NB4 (cell line): Measurements from ENCODE around the gene BCAN.

Experiments
- CTCF ChIP-seq: IDR thresholded peaks from one replicate; pipeline ENCODE4 v1.5.1; 2012; ENCODE audit warnings: low read depth, low read length
- MYC ChIP-seq: IDR thresholded peaks from 2 replicates; pipeline ENCODE4 v1.6.1; 2011; ENCODE audit warnings: low read depth, low read length

GRCh38 chr1:156602557-156602993, 39.3 kb upstream of the BCAN start:
- peak; percentile 52 for TF ChIP-seq CTCF
- TF ChIP-seq MYC = no peak
